GM18505 (cell line): ENCODE measurements around the gene CAPZB.

Experiments used
- ATAC-seq: cut with Tn5 transposase; IDR thresholded peaks from one replicate; pipeline ENCODE4 v1.9.1; 2021; ENCODE audit not compliant: unreplicated experiment
- POLR2A ChIP-seq: IDR thresholded peaks from 4 replicates; pipeline ENCODE4 v1.6.1; 2011; ENCODE audit warnings: borderline replicate concordance; ENCODE audit not compliant: insufficient read depth, insufficient read length; ENCODE audit errors: extremely low read depth

CAPZB gene

GRCh38 chr1:19294638-19295037 lies 190.7 kb downstream of the CAPZB start:
- ATAC-seq, result no peak
- TF ChIP-seq POLR2A, result no peak

GRCh38 chr1:19289244-19289643 lies 196.1 kb downstream of the CAPZB start:
- no peak for ATAC-seq
- no peak for TF ChIP-seq POLR2A
